Measurements from ENCODE around the gene PLPP1.

PLPP1 gene

GRCh38 chr5:55421074-55421529, 113.7 kb downstream of the PLPP1 start:
- TF ChIP-seq, protein P1, sequence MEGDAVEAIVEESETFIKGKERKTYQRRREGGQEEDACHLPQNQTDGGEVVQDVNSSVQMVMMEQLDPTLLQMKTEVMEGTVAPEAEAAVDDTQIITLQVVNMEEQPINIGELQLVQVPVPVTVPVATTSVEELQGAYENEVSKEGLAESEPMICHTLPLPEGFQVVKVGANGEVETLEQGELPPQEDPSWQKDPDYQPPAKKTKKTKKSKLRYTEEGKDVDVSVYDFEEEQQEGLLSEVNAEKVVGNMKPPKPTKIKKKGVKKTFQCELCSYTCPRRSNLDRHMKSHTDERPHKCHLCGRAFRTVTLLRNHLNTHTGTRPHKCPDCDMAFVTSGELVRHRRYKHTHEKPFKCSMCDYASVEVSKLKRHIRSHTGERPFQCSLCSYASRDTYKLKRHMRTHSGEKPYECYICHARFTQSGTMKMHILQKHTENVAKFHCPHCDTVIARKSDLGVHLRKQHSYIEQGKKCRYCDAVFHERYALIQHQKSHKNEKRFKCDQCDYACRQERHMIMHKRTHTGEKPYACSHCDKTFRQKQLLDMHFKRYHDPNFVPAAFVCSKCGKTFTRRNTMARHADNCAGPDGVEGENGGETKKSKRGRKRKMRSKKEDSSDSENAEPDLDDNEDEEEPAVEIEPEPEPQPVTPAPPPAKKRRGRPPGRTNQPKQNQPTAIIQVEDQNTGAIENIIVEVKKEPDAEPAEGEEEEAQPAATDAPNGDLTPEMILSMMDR (IDR thresholded peaks at IDR 0.05) = no peak
- H3K9me3 ChIP-seq = no peaks in the 10 kb centered on the region
- H3K27me3 ChIP-seq = no peaks in the 10 kb centered on the region
- H3K4me1 ChIP-seq (ENCODE audit: control insufficient read depth in 1 of 2, insufficient read depth in 1 of 2, low read depth in 1 of 2, low read length in 1 of 2) = no peaks in the 10 kb centered on the region
- no peak overlapping the region for H3K27ac ChIP-seq
- peaks cover 64% of the 10 kb centered on the region for H3K36me3 ChIP-seq
- no peak overlapping the region for H3K4me3 ChIP-seq (ENCODE audit: low read depth in 1 of 2, low read length in 1 of 2)

- TF ChIP-seq, protein P1 (IDR thresholded peaks at IDR 0.05) = no peak
- Histone ChIP-seq H3K4me1 (ENCODE audit: control insufficient read depth in 1 of 2, insufficient read depth in 1 of 2, low read depth in 1 of 2, low read length in 1 of 2) (no peaks in the 10 kb centered on the region), H3K27ac (no peak overlapping the region), H3K27me3 (no peaks in the 10 kb centered on the region), H3K4me3 (ENCODE audit: low read depth in 1 of 2, low read length in 1 of 2) (no peak overlapping the region), H3K36me3 (peaks cover 62% of the 10 kb centered on the region), H3K9me3 (no peaks in the 10 kb centered on the region)
Observed at GRCh38 chr5:55418994-55419968, 115.5 kb downstream of the PLPP1 start.

- Histone ChIP-seq H3K9me3 (no peaks in the 10 kb centered on the region), H3K27ac (no peak overlapping the region), H3K4me1 (ENCODE audit: control insufficient read depth in 1 of 2, insufficient read depth in 1 of 2, low read depth in 1 of 2, low read length in 1 of 2) (no peaks in the 10 kb centered on the region), H3K36me3 (peaks cover 55% of the 10 kb centered on the region), H3K4me3 (ENCODE audit: low read depth in 1 of 2, low read length in 1 of 2) (no peak overlapping the region), H3K27me3 (no peaks in the 10 kb centered on the region)
- TF ChIP-seq, protein P1 (IDR thresholded peaks at IDR 0.05) = no peak
Observed at GRCh38 chr5:55416306-55416705, 118.5 kb downstream of the PLPP1 start.

GRCh38 chr5:55415071-55415470, 119.7 kb downstream of the PLPP1 start:
- Histone ChIP-seq H3K4me1 (ENCODE audit: control insufficient read depth in 1 of 2, insufficient read depth in 1 of 2, low read depth in 1 of 2, low read length in 1 of 2) (no peaks in the 10 kb centered on the region), H3K27me3 (no peaks in the 10 kb centered on the region), H3K27ac (no peak overlapping the region), H3K36me3 (peaks cover 58% of the 10 kb centered on the region), H3K9me3 (no peaks in the 10 kb centered on the region), H3K4me3 (ENCODE audit: low read depth in 1 of 2, low read length in 1 of 2) (no peak overlapping the region)
- TF ChIP-seq, protein P1 (IDR thresholded peaks at IDR 0.05) = no peak

DNA sequence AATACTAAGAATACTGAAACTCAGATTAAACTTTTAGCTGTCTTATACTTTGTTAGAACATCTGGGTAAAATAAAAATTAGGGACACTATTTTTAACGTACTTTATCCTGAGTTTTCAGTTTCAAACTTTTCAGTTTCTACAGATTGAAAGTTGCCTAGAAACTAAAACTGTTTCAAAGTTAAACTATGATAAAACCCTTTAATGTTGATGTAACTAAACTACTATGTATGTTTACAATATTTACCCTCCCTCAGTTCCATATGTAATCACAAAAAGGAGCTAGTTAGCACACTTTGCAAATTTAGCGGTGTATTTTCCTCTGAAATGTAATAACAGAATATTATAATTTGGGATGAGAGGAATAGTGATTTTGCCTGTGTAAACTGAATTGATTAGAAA, 121.1 kb downstream of the PLPP1 start:
- Histone ChIP-seq H3K27ac (no peak overlapping the region), H3K27me3 (no peaks in the 10 kb centered on the region), H3K9me3 (no peaks in the 10 kb centered on the region), H3K4me1 (ENCODE audit: control insufficient read depth in 1 of 2, insufficient read depth in 1 of 2, low read depth in 1 of 2, low read length in 1 of 2) (no peaks in the 10 kb centered on the region), H3K36me3 (peaks cover 50% of the 10 kb centered on the region), H3K4me3 (ENCODE audit: low read depth in 1 of 2, low read length in 1 of 2) (no peak overlapping the region)
- TF ChIP-seq, protein P1 (IDR thresholded peaks at IDR 0.05) = no peak
